Tibial nerve (tissue), 4 donors: Measurements from ENCODE around the gene MSL1. TPM values are rescaled to one million over a fixed set of nuclear protein-coding genes. Genes with fewer than 3 reads are reported as not detected.

Experiments
- DNase-seq, 2 donors: peaks; one replicate each; pipeline ENCODE4 v3.0.0-alpha.2; 2019; ENCODE audit warnings: low spot score in 2 of 2
- H3K27ac ChIP-seq, 4 donors: fragments of 200-600 bp; sonication (generic) in 3 of 4; one replicate each; pipeline ENCODE4 v1.5.1; 2017 to 2019; ENCODE audit warnings: mild to moderate bottlenecking in 1 of 4
- H3K27me3 ChIP-seq, 2 donors: fragments of 200-600 bp; sonication (generic) in 1 of 2; one replicate each; pipeline versions ENCODE4 v1.5.1 to v1.6.0; 2017 to 2019
- H3K36me3 ChIP-seq, 3 donors: fragments of 200-600 bp; sonication (generic); one replicate each; pipeline ENCODE4 v1.5.1; 2018 to 2019
- H3K4me1 ChIP-seq, 4 donors: fragments of 200-600 bp; sonication (generic) in 3 of 4; one replicate each; pipeline ENCODE4 v1.5.1; 2017 to 2019
- H3K4me3 ChIP-seq, 4 donors: fragments of 200-600 bp; sonication (generic) in 3 of 4; one replicate each; pipeline ENCODE4 v1.5.1; 2017 to 2019; ENCODE audit warnings: mild to moderate bottlenecking in 1 of 4, moderate library complexity in 1 of 4
- H3K9me3 ChIP-seq, 4 donors: fragments of 200-600 bp; sonication (generic) in 3 of 4; one replicate each; pipeline ENCODE4 v1.5.1; 2017 to 2019
- CTCF ChIP-seq, 5 experiments: fragments of 200-600 bp in 3 of 5; fragments of 450-650 bp in 2 of 5; sonication (generic) in 3 of 5; IDR thresholded peaks; one replicate each; pipeline ENCODE4 v1.5.1; 2016 to 2019; ENCODE audit warnings: antibody characterized with exemption in 5 of 5, mild to moderate bottlenecking in 3 of 5, moderate library complexity in 2 of 5
- EP300 ChIP-seq, 2 donors: sonication (generic); formaldehyde crosslinking; IDR thresholded peaks; one replicate each; pipeline ENCODE4 v1.6.1; 2017; ENCODE audit warnings: antibody characterized with exemption in 2 of 2, mild to moderate bottlenecking in 1 of 2
- POLR2A ChIP-seq, 2 donors: fragments of 450-650 bp; IDR thresholded peaks; one replicate each; pipeline ENCODE4 v1.6.1; 2017; ENCODE audit warnings: antibody characterized with exemption in 2 of 2, mild to moderate bottlenecking in 2 of 2, moderate library complexity in 2 of 2
- WGBS, 2 donors: methylation state at CpG; one replicate each; pipeline ENCODE4 v1.1.5; 2018; 5-methylcytosine and 5-hydroxymethylcytosine counted together
- total RNA-seq, 4 donors: library from RNA; depleted of rRNA; stranded (reverse); fragments of >200 nt; gene quantifications; one replicate each; pipeline ENCODE4 v1.1.0, GENCODE V29; 2016

The MSL1 gene
- total RNA-seq, 4 donors from 2014 or later: 78.0 to 113 (median 107) TPM

GRCh38 chr17:40178021-40178601 is 56.3 kb downstream of the MSL1 start:
- Histone ChIP-seq H3K27ac (peak overlapping the region in 3 of 4 donors; percentile 19 to 85 (median 65)), H3K27me3 (no peaks in the 10 kb centered on the region), H3K36me3 (peaks cover 0 to 52% (median 0%) of the 10 kb centered on the region in 3 donors), H3K4me3 (peak overlapping the region; percentile 27 to 63 (median 46)), H3K4me1 (peaks cover 0 to 39% (median 13%) of the 10 kb centered on the region in 4 donors), H3K9me3 (no peaks in the 10 kb centered on the region)
- TF ChIP-seq POLR2A (IDR thresholded peaks at IDR 0.05): no peak
- no peak for TF ChIP-seq EP300 (IDR thresholded peaks at IDR 0.05)
- TF ChIP-seq CTCF (IDR thresholded peaks at IDR 0.05): no peak
- DNase-seq: no peak
- WGBS, 2 donors: 45 to 48% methylated on average over 38 to 40 of the region's 46 CpGs

GRCh38 chr17:40178660-40179059 is 56.9 kb downstream of the MSL1 start:
- no peaks in the 10 kb centered on the region for H3K27me3 ChIP-seq
- H3K9me3 ChIP-seq: no peaks in the 10 kb centered on the region
- H3K4me1 ChIP-seq: peaks cover 0 to 39% (median 13%) of the 10 kb centered on the region in 4 donors
- no peak for DNase-seq
- 95 to 100% methylated on average over 7 of the region's 7 CpGs for WGBS, 2 donors
- TF ChIP-seq POLR2A (IDR thresholded peaks at IDR 0.05) (no peak), EP300 (IDR thresholded peaks at IDR 0.05) (no peak), CTCF (IDR thresholded peaks at IDR 0.05) (no peak)
- peaks cover 0 to 47% (median 0%) of the 10 kb centered on the region in 3 donors for H3K36me3 ChIP-seq
- H3K27ac ChIP-seq: peak overlapping the region in 1 of 4 donors; percentile 85
- peak overlapping the region in 1 of 4 donors; percentile 49 for H3K4me3 ChIP-seq

GRCh38 chr17:40179923-40180659 is 58.3 kb downstream of the MSL1 start:
- Histone ChIP-seq H3K9me3 (no peaks in the 10 kb centered on the region), H3K27ac (peak overlapping the region in 3 of 4 donors; percentile 27 to 60 (median 43)), H3K27me3 (no peaks in the 10 kb centered on the region), H3K36me3 (peaks cover 0 to 33% (median 0%) of the 10 kb centered on the region in 3 donors), H3K4me3 (no peak overlapping the region), H3K4me1 (peaks cover 0 to 41% (median 13%) of the 10 kb centered on the region in 4 donors)
- 68 to 71% methylated on average over 6 of the region's 6 CpGs for WGBS, 2 donors
- TF ChIP-seq CTCF (IDR thresholded peaks at IDR 0.05) (no peak), EP300 (IDR thresholded peaks at IDR 0.05) (no peak), POLR2A (IDR thresholded peaks at IDR 0.05) (no peak)
- no peak for DNase-seq

GRCh38 chr17:40180694-40181093 is 58.9 kb downstream of the MSL1 start:
- no peak for TF ChIP-seq POLR2A (IDR thresholded peaks at IDR 0.05)
- TF ChIP-seq CTCF (IDR thresholded peaks at IDR 0.05): no peak
- no peak for TF ChIP-seq EP300 (IDR thresholded peaks at IDR 0.05)
- Histone ChIP-seq H3K36me3 (peaks cover 0 to 27% (median 0%) of the 10 kb centered on the region in 3 donors), H3K9me3 (no peaks in the 10 kb centered on the region), H3K4me1 (peaks cover 0 to 44% (median 13%) of the 10 kb centered on the region in 4 donors), H3K27ac (peak overlapping the region in 2 of 4 donors; percentile 27 to 43), H3K27me3 (no peaks in the 10 kb centered on the region), H3K4me3 (no peak overlapping the region)
- WGBS, 2 donors: 34 to 35% methylated on average over 5 of the region's 5 CpGs
- DNase-seq: no peak

GRCh38 chr17:40181205-40181604 is 59.4 kb downstream of the MSL1 start:
- DNase-seq: no peak
- H3K36me3 ChIP-seq: peaks cover 0 to 21% (median 0%) of the 10 kb centered on the region in 3 donors
- no peaks in the 10 kb centered on the region for H3K27me3 ChIP-seq
- TF ChIP-seq POLR2A (IDR thresholded peaks at IDR 0.05) (no peak), EP300 (IDR thresholded peaks at IDR 0.05) (no peak), CTCF (IDR thresholded peaks at IDR 0.05) (no peak)
- no peaks in the 10 kb centered on the region for H3K9me3 ChIP-seq
- no peak overlapping the region for H3K4me3 ChIP-seq
- H3K27ac ChIP-seq: peak overlapping the region in 1 of 4 donors; percentile 50
- WGBS, 2 donors: 76% methylated on average over 8 of the region's 8 CpGs
- H3K4me1 ChIP-seq: peaks cover 0 to 44% (median 13%) of the 10 kb centered on the region in 4 donors
